ENCODE measurements around the gene ELP4. TPM values are rescaled to one million over a fixed set of nuclear protein-coding genes. Genes with fewer than 3 reads are reported as not detected.

ELP4 gene
- total and polyA plus RNA-seq, 9 of the 15 experiments (the other 6 are each of a cell fraction or from before 2014, with no cell fraction given) = 24.1 to 60.3 (median 38.7) TPM

DNA sequence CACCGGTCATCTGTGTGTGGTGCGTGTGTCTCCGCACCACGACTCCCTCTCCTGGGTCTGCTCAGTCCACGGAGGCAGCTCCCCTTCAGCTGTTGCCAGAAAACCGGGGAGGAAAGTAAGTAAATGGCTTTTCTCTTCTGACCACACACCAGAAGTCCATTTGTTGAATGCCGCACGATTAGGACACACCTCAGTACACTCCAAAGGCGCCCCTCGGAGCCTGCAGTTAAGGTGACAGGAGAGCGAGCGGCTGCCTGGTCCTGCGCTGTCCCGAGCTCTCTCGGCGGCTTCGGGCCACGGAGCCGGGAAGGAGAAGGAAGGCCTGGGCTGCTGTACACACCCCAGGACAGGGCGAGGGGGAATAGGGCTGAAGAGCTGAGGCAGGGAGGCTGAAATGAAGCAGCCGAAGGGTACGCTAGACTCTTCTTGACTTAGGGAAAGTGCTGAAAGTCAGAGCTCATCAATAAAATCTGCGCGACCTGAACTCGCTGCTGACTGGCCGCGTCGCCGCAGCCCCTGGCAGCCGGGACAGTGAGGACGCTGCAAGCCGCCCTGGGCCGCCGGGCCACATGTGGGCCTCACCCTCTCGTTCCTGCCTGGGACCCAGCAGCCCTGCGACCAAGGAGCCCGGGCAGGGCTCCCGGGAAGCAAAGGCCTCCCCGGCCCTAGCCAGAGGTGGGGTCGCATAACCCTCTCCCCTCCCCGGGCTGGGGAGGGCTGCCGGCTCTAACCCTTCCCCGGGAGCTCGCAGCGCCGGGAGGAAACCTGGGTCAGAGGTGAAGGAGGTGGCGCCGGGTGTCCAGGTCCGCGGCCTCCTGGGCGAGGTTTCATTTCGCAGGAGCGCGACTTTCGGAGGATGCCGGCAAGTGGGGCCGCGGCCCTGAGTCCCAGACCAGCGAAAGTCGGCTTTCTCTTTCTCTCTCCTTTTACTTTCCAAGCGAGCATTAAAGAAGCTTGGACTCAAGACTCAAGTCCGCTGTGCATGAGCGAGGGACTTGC lies 303.1 kb downstream of the ELP4 start:
- H3K27ac ChIP-seq (ENCODE audit: extremely low read depth, low read depth, low read length) = no peak overlapping the region
- H3K4me1 ChIP-seq (replicated peaks in 1 of 2; ENCODE audit: control insufficient read depth in 2 of 2, insufficient read depth in 2 of 2, low read length in 2 of 2) = peaks cover 4 to 61% of the 10 kb centered on the region in 2 experiments; a peak in 4 of 5 replicates
- H3K4me2 ChIP-seq (ENCODE audit: insufficient read depth, low read length) = no peak overlapping the region
- no peaks in the 10 kb centered on the region for H3K9me1 ChIP-seq (ENCODE audit: control insufficient read depth, insufficient read depth, low read length)
- DNase-seq (ENCODE audit: extremely low read depth in 1 of 4, low spot score in 3 of 4) (no peak), ATAC-seq (no peak), FAIRE-seq (no peak)
- 69% methylated on average over 33 of the region's 63 CpGs for WGBS (ENCODE audit: insufficient coverage, low coverage, missing lambda C conversion rate)
- no peaks in the 10 kb centered on the region for H3K9me3 ChIP-seq (replicated peaks; ENCODE audit: control insufficient read depth, insufficient read depth, low read depth, low read length)
- intact Hi-C loops (cut with micrococcal nuclease) = loop anchor here (5.0 to 10.0 kb wide), 2 partner anchors 170 to 308 kb away; partner anchors contain the start of genes ELP4 and IMMP1L
- H3K27me3 ChIP-seq (ENCODE audit: control insufficient read depth in 2 of 2, insufficient read depth in 2 of 2, low read length in 2 of 2) = peaks cover 20 to 64% of the 10 kb centered on the region in 2 experiments; a peak in 4 of 5 replicates
- no peak overlapping the region for H2AFZ ChIP-seq (ENCODE audit: low read depth, low read length)
- no TSS peak for BruUV-seq (replicated peaks)
- no peaks in the 10 kb centered on the region; the same call in 1 of the 2 replicates for H4K20me1 ChIP-seq (replicated peaks; ENCODE audit: control insufficient read depth, insufficient read depth, low read length)
- no peaks in the 10 kb centered on the region for H3K79me2 ChIP-seq (ENCODE audit: control insufficient read depth, insufficient read depth, low read length)
- ChIA-PET POLR2A (interaction anchor here (0.6 to 0.7 kb wide), 3 partner anchors 11 to 439 kb away, joined by 3 read pairs; no protein-coding TSS in a partner anchor), CTCF (ENCODE audit: low intra/inter-chr PET ratio) (no interaction called here)
- H3K9ac ChIP-seq (ENCODE audit: insufficient read depth in 1 of 2, low read depth in 2 of 2, low read length in 2 of 2) = no peak overlapping the region
- in situ Hi-C loops (cut with MboI) = no loop called here
- H3K4me3 ChIP-seq = no peak overlapping the region
- no peaks in the 10 kb centered on the region for H3K36me3 ChIP-seq (ENCODE audit: control insufficient read depth, insufficient read depth, low read length)
- TF ChIP-seq POU5F1 (IDR thresholded peaks at IDR 0.05; ENCODE audit: borderline replicate concordance, low read depth, low read length, partially characterized antibody) (no peak), PCBP2 (IDR thresholded peaks at IDR 0.05; ENCODE audit: low read depth, low read length, poor library complexity, severe bottlenecking) (no peak), ZNF740 (CRISPR knock-in tag; IDR thresholded peaks at IDR 0.05) (no peak), ZNF740 (tag; IDR thresholded peaks at IDR 0.05) (0 out of 4 replicates have a peak, but pooled peaks of 1 of the 2 experiments have one; percentile 15), CREM (IDR thresholded peaks at IDR 0.05; ENCODE audit: low read depth) (peak; percentile 1; the same call in 1 of the 2 replicates), HNRNPH1 (optimal IDR thresholded peaks at IDR 0.05; ENCODE audit: low read depth, low read length) (no peak), ZBTB5 (IDR thresholded peaks at IDR 0.05) (no peak), NFE2 (IDR thresholded peaks at IDR 0.05; ENCODE audit: low read depth) (no peak), TARDBP (IDR thresholded peaks at IDR 0.05) (no peak), SP1 (CRISPR knock-in tag; IDR thresholded peaks at IDR 0.05) (0 out of 2 replicates have a peak, but pooled peaks have one; percentile 39), ZBTB33 (CRISPR knock-in tag; IDR thresholded peaks at IDR 0.05) (peak; percentile 42)
- TF ChIP-seq, protein P1, sequence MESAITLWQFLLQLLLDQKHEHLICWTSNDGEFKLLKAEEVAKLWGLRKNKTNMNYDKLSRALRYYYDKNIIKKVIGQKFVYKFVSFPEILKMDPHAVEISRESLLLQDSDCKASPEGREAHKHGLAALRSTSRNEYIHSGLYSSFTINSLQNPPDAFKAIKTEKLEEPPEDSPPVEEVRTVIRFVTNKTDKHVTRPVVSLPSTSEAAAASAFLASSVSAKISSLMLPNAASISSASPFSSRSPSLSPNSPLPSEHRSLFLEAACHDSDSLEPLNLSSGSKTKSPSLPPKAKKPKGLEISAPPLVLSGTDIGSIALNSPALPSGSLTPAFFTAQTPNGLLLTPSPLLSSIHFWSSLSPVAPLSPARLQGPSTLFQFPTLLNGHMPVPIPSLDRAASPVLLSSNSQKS (CRISPR knock-in tag; IDR thresholded peaks at IDR 0.05) = no peak
- TF ChIP-seq, protein P2, sequence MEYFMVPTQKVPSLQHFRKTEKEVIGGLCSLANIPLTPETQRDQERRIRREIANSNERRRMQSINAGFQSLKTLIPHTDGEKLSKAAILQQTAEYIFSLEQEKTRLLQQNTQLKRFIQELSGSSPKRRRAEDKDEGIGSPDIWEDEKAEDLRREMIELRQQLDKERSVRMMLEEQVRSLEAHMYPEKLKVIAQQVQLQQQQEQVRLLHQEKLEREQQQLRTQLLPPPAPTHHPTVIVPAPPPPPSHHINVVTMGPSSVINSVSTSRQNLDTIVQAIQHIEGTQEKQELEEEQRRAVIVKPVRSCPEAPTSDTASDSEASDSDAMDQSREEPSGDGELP (CRISPR knock-in tag; IDR thresholded peaks at IDR 0.05; ENCODE audit: borderline replicate concordance) = no peak

Measured in K562 (cell line).